Right lobe of liver (tissue), 4 donors: ENCODE data around the gene KCNIP3.

ENCODE experiments used
- POLR2A ChIP-seq: fragments of 450-650 bp; IDR thresholded peaks from one replicate; pipeline ENCODE4 v1.6.1; 2017; ENCODE audit warnings: antibody characterized with exemption, mild to moderate bottlenecking
- TF ChIP-seq, protein P1 (sequence below), 4 donors: fragments of 200-600 bp in 3 of 4; fragments of 450-650 bp in 1 of 4; IDR thresholded peaks; one replicate each; pipeline versions ENCODE4 v1.5.1 to v1.8.0; 2016 to 2022; ENCODE audit warnings: antibody characterized with exemption in 4 of 4, mild to moderate bottlenecking in 2 of 4
- donor health status: DM: no; HTN: no; CAD: no.
- donor health status: DM: no; HTN: no; CAD: no.
- donor health status: DM: no; HTN: yes; CAD: no.

DNA sequence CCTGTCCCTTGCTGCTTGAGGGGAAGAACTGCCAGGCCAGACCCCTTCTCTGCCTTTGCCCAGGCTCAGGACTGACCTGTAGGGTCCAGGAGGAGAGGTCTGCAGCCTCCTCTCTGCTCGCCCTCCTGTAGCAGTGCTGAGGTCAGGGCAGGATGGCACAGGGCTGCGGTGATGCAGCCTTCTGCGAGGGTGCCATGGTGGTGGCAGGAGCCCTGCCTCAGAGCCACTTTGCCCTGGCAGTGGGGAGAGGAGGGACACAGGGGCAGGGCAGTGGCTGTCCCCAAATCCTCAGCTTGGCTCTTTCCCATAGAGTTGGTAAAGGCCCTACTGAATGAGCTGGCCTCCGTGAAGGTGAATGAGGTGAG, 22.0 kb upstream of the KCNIP3 start:
- TF ChIP-seq, protein P1, sequence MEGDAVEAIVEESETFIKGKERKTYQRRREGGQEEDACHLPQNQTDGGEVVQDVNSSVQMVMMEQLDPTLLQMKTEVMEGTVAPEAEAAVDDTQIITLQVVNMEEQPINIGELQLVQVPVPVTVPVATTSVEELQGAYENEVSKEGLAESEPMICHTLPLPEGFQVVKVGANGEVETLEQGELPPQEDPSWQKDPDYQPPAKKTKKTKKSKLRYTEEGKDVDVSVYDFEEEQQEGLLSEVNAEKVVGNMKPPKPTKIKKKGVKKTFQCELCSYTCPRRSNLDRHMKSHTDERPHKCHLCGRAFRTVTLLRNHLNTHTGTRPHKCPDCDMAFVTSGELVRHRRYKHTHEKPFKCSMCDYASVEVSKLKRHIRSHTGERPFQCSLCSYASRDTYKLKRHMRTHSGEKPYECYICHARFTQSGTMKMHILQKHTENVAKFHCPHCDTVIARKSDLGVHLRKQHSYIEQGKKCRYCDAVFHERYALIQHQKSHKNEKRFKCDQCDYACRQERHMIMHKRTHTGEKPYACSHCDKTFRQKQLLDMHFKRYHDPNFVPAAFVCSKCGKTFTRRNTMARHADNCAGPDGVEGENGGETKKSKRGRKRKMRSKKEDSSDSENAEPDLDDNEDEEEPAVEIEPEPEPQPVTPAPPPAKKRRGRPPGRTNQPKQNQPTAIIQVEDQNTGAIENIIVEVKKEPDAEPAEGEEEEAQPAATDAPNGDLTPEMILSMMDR (IDR thresholded peaks at IDR 0.05), result no peak
- no peak for TF ChIP-seq POLR2A
